ENCODE results near the gene TMEM273. TPM values are rescaled to one million over a fixed set of nuclear protein-coding genes. Genes with fewer than 3 reads are reported as not detected.

TMEM273 gene
- total RNA-seq, 1 experiment from 2014 or later: not detected

GRCh38 chr10:49167425-49168170, 20.6 kb downstream of the TMEM273 start:
- H3K9me2 ChIP-seq (replicated peaks; ENCODE audit: insufficient read depth, low read length): no peaks in the 10 kb centered on the region
- H2AFZ ChIP-seq (ENCODE audit: low read length): no peak overlapping the region
- DNase-seq: no peak
- H3K27me3 ChIP-seq (ENCODE audit: low read length): no peaks in the 10 kb centered on the region
- H3K9me3 ChIP-seq (ENCODE audit: low read length): no peaks in the 10 kb centered on the region
- peaks cover 17% of the 10 kb centered on the region for H3K4me1 ChIP-seq (ENCODE audit: low read length)
- H3K9ac ChIP-seq (ENCODE audit: low read length): no peak overlapping the region
- H3K27ac ChIP-seq (ENCODE audit: low read length): no peak overlapping the region
- H3K4me3 ChIP-seq (ENCODE audit: low read length): no peak overlapping the region
- no peak overlapping the region for H3K4me2 ChIP-seq (ENCODE audit: low read depth, low read length, poor library complexity, severe bottlenecking)
- H3K79me2 ChIP-seq (ENCODE audit: low read length): no peaks in the 10 kb centered on the region
- H4K20me1 ChIP-seq (ENCODE audit: insufficient read depth, low read depth, low read length): no peaks in the 10 kb centered on the region
- H3K36me3 ChIP-seq (ENCODE audit: insufficient read depth, low read length): no peaks in the 10 kb centered on the region

GRCh38 chr10:49166484-49167400, 21.4 kb downstream of the TMEM273 start:
- Histone ChIP-seq H4K20me1 (ENCODE audit: insufficient read depth, low read depth, low read length) (no peaks in the 10 kb centered on the region), H3K27ac (ENCODE audit: low read length) (no peak overlapping the region), H3K9ac (ENCODE audit: low read length) (no peak overlapping the region), H3K36me3 (ENCODE audit: insufficient read depth, low read length) (no peaks in the 10 kb centered on the region), H3K9me3 (ENCODE audit: low read length) (no peaks in the 10 kb centered on the region), H2AFZ (ENCODE audit: low read length) (no peak overlapping the region), H3K9me2 (replicated peaks; ENCODE audit: insufficient read depth, low read length) (no peaks in the 10 kb centered on the region), H3K4me2 (ENCODE audit: low read depth, low read length, poor library complexity, severe bottlenecking) (no peak overlapping the region), H3K79me2 (ENCODE audit: low read length) (no peaks in the 10 kb centered on the region), H3K4me1 (ENCODE audit: low read length) (peaks cover 17% of the 10 kb centered on the region), H3K27me3 (ENCODE audit: low read length) (no peaks in the 10 kb centered on the region), H3K4me3 (ENCODE audit: low read length) (no peak overlapping the region)
- no peak for DNase-seq

GRCh38 chr10:49165821-49166483, 22.2 kb downstream of the TMEM273 start:
- H3K4me3 ChIP-seq (ENCODE audit: low read length): no peak overlapping the region
- H4K20me1 ChIP-seq (ENCODE audit: insufficient read depth, low read depth, low read length): no peaks in the 10 kb centered on the region
- H3K27me3 ChIP-seq (ENCODE audit: low read length): no peaks in the 10 kb centered on the region
- no peak overlapping the region for H3K4me2 ChIP-seq (ENCODE audit: low read depth, low read length, poor library complexity, severe bottlenecking)
- DNase-seq: no peak
- no peaks in the 10 kb centered on the region for H3K9me2 ChIP-seq (replicated peaks; ENCODE audit: insufficient read depth, low read length)
- H3K9ac ChIP-seq (ENCODE audit: low read length): no peak overlapping the region
- peaks cover 17% of the 10 kb centered on the region for H3K4me1 ChIP-seq (ENCODE audit: low read length)
- no peak overlapping the region for H2AFZ ChIP-seq (ENCODE audit: low read length)
- no peak overlapping the region for H3K27ac ChIP-seq (ENCODE audit: low read length)
- H3K36me3 ChIP-seq (ENCODE audit: insufficient read depth, low read length): no peaks in the 10 kb centered on the region
- H3K9me3 ChIP-seq (ENCODE audit: low read length): no peaks in the 10 kb centered on the region
- no peaks in the 10 kb centered on the region for H3K79me2 ChIP-seq (ENCODE audit: low read length)

- no peaks in the 10 kb centered on the region for H3K9me3 ChIP-seq (ENCODE audit: low read length)
- H3K79me2 ChIP-seq (ENCODE audit: low read length): no peaks in the 10 kb centered on the region
- H3K4me2 ChIP-seq (ENCODE audit: low read depth, low read length, poor library complexity, severe bottlenecking): no peak overlapping the region
- H2AFZ ChIP-seq (ENCODE audit: low read length): no peak overlapping the region
- H3K9me2 ChIP-seq (replicated peaks; ENCODE audit: insufficient read depth, low read length): no peaks in the 10 kb centered on the region
- H3K4me1 ChIP-seq (ENCODE audit: low read length): peaks cover 17% of the 10 kb centered on the region
- no peak overlapping the region for H3K4me3 ChIP-seq (ENCODE audit: low read length)
- H3K27ac ChIP-seq (ENCODE audit: low read length): no peak overlapping the region
- no peaks in the 10 kb centered on the region for H3K27me3 ChIP-seq (ENCODE audit: low read length)
- no peaks in the 10 kb centered on the region for H3K36me3 ChIP-seq (ENCODE audit: insufficient read depth, low read length)
- DNase-seq: no peak
- no peaks in the 10 kb centered on the region for H4K20me1 ChIP-seq (ENCODE audit: insufficient read depth, low read depth, low read length)
- no peak overlapping the region for H3K9ac ChIP-seq (ENCODE audit: low read length)
Measured at GRCh38 chr10:49165259-49165658, 22.9 kb downstream of the TMEM273 start.

GRCh38 chr10:49164559-49165188, 23.5 kb downstream of the TMEM273 start:
- Histone ChIP-seq H4K20me1 (ENCODE audit: insufficient read depth, low read depth, low read length) (no peaks in the 10 kb centered on the region), H3K9ac (ENCODE audit: low read length) (peak overlapping the region; percentile 37), H2AFZ (ENCODE audit: low read length) (peak overlapping the region; percentile 80)

GRCh38 chr10:49163741-49164140, 24.4 kb downstream of the TMEM273 start:
- H3K27me3 ChIP-seq (ENCODE audit: low read length): no peaks in the 10 kb centered on the region
- H3K9me3 ChIP-seq (ENCODE audit: low read length): no peaks in the 10 kb centered on the region
- H3K27ac ChIP-seq (ENCODE audit: low read length): no peak overlapping the region
- no peaks in the 10 kb centered on the region for H3K36me3 ChIP-seq (ENCODE audit: insufficient read depth, low read length)
- no peaks in the 10 kb centered on the region for H3K79me2 ChIP-seq (ENCODE audit: low read length)
- H3K4me2 ChIP-seq (ENCODE audit: low read depth, low read length, poor library complexity, severe bottlenecking): no peak overlapping the region
- peaks cover 17% of the 10 kb centered on the region for H3K4me1 ChIP-seq (ENCODE audit: low read length)
- H3K9ac ChIP-seq (ENCODE audit: low read length): no peak overlapping the region
- H3K4me3 ChIP-seq (ENCODE audit: low read length): no peak overlapping the region
- no peaks in the 10 kb centered on the region for H3K9me2 ChIP-seq (replicated peaks; ENCODE audit: insufficient read depth, low read length)
- no peak for DNase-seq
- peak overlapping the region; percentile 80; the same call in 1 of the 2 replicates for H2AFZ ChIP-seq (ENCODE audit: low read length)
- no peaks in the 10 kb centered on the region for H4K20me1 ChIP-seq (ENCODE audit: insufficient read depth, low read depth, low read length)

More at GRCh38 chr10:49164559-49165188, 23.5 kb downstream of the TMEM273 start:
- no peaks in the 10 kb centered on the region for H3K9me2 ChIP-seq (replicated peaks; ENCODE audit: insufficient read depth, low read length)
- no peaks in the 10 kb centered on the region for H3K27me3 ChIP-seq (ENCODE audit: low read length)
- no peaks in the 10 kb centered on the region for H3K36me3 ChIP-seq (ENCODE audit: insufficient read depth, low read length)
- H3K4me1 ChIP-seq (ENCODE audit: low read length): peaks cover 17% of the 10 kb centered on the region
- peak overlapping the region; percentile 33 for H3K4me2 ChIP-seq (ENCODE audit: low read depth, low read length, poor library complexity, severe bottlenecking)
- peak; percentile 93 for DNase-seq
- no peaks in the 10 kb centered on the region for H3K9me3 ChIP-seq (ENCODE audit: low read length)
- no peaks in the 10 kb centered on the region for H3K79me2 ChIP-seq (ENCODE audit: low read length)
- H3K27ac ChIP-seq (ENCODE audit: low read length): no peak overlapping the region
- H3K4me3 ChIP-seq (ENCODE audit: low read length): no peak overlapping the region

- DNase-seq: no peak
- Histone ChIP-seq H3K4me3 (ENCODE audit: low read length) (no peak overlapping the region), H3K9me2 (replicated peaks; ENCODE audit: insufficient read depth, low read length) (no peaks in the 10 kb centered on the region), H2AFZ (ENCODE audit: low read length) (no peak overlapping the region), H3K9ac (ENCODE audit: low read length) (no peak overlapping the region), H3K4me2 (ENCODE audit: low read depth, low read length, poor library complexity, severe bottlenecking) (no peak overlapping the region), H3K36me3 (ENCODE audit: insufficient read depth, low read length) (no peaks in the 10 kb centered on the region), H3K9me3 (ENCODE audit: low read length) (no peaks in the 10 kb centered on the region), H3K79me2 (ENCODE audit: low read length) (no peaks in the 10 kb centered on the region), H3K27ac (ENCODE audit: low read length) (no peak overlapping the region), H3K27me3 (ENCODE audit: low read length) (no peaks in the 10 kb centered on the region), H4K20me1 (ENCODE audit: insufficient read depth, low read depth, low read length) (no peaks in the 10 kb centered on the region), H3K4me1 (ENCODE audit: low read length) (peaks cover 17% of the 10 kb centered on the region)
Measured at GRCh38 chr10:49162761-49163310, 25.4 kb downstream of the TMEM273 start.

Measured in Karpas-422 (cell line).